Keratinocyte (primary cell): ENCODE data around the gene RRP12.

Source experiments
- CTCF ChIP-seq, 3 experiments: IDR thresholded peaks in 1 of 3; conservative IDR thresholded peaks in 1 of 3; optimal IDR thresholded peaks in 1 of 3; 2 replicates in 2 of 3; 3 replicates in 1 of 3; pipeline versions ENCODE3 to v1.5.1; 2011; ENCODE audit warnings: low read length in 3 of 3, mild to moderate bottlenecking in 3 of 3, moderate library complexity in 2 of 3, control low read depth in 1 of 3, inconsistent platforms in 1 of 3; ENCODE audit not compliant: insufficient read depth in 2 of 3; ENCODE audit errors: extremely low read depth in 1 of 3
- EZH2 ChIP-seq: IDR thresholded peaks from one replicate; pipeline ENCODE4 v1.6.1; 2012; ENCODE audit warnings: inconsistent platforms, mild to moderate bottlenecking, low read length, moderate library complexity

- no peak for TF ChIP-seq CTCF (optimal IDR thresholded peaks at IDR 0.05 in 1 of 3, IDR thresholded peaks at IDR 0.05 in 1 of 3, conservative IDR thresholded peaks at IDR 0.05 in 1 of 3; ENCODE audit: extremely low read depth in 1 of 3, insufficient read depth in 2 of 3, low read length in 3 of 3)
- TF ChIP-seq EZH2, result no peak
Measured at GRCh38 chr10:97373456-97373855, 27.7 kb downstream of the RRP12 start.
